ENCODE results near the gene PANK1. TPM values are rescaled to one million over a fixed set of nuclear protein-coding genes. Genes with fewer than 3 reads are reported as not detected.

Gene PANK1
- total RNA-seq, 2 experiments from 2014 or later, result 2.1 to 2.5 TPM

GRCh38 chr10:89576696-89577095 lies 68.3 kb downstream of the PANK1 start:
- CTCF ChIA-PET, result no interaction called here
- DNase-seq, result no peak
- intact Hi-C loops (cut with micrococcal nuclease), result no loop called here
- Mint-ChIP-seq H3K9me3 (no peaks in the 10 kb centered on the region), H3K27ac (no peak overlapping the region), H3K27me3 (no peaks in the 10 kb centered on the region), H3K4me1 (ENCODE audit: low read depth) (no peaks in the 10 kb centered on the region), H3K4me3 (no peak overlapping the region), H3K36me3 (no peaks in the 10 kb centered on the region)
- POLR2A ChIA-PET, result no interaction called here

GRCh38 chr10:89576022-89576421 lies 69.0 kb downstream of the PANK1 start:
- no peaks in the 10 kb centered on the region for H3K9me3 Mint-ChIP-seq
- intact Hi-C loops (cut with micrococcal nuclease), result no loop called here
- DNase-seq, result no peak
- CTCF ChIA-PET, result no interaction called here
- H3K27ac Mint-ChIP-seq, result no peak overlapping the region
- POLR2A ChIA-PET, result no interaction called here
- no peaks in the 10 kb centered on the region for H3K36me3 Mint-ChIP-seq
- no peak overlapping the region for H3K4me3 Mint-ChIP-seq
- no peaks in the 10 kb centered on the region for H3K27me3 Mint-ChIP-seq
- no peaks in the 10 kb centered on the region for H3K4me1 Mint-ChIP-seq (ENCODE audit: low read depth)

- H3K27me3 Mint-ChIP-seq, result no peaks in the 10 kb centered on the region
- intact Hi-C loops (cut with micrococcal nuclease), result no loop called here
- H3K4me3 Mint-ChIP-seq, result no peak overlapping the region
- no peak overlapping the region for H3K27ac Mint-ChIP-seq
- no peak for DNase-seq
- CTCF ChIA-PET, result no interaction called here
- no peaks in the 10 kb centered on the region for H3K9me3 Mint-ChIP-seq
- POLR2A ChIA-PET, result no interaction called here
- H3K36me3 Mint-ChIP-seq, result no peaks in the 10 kb centered on the region
- H3K4me1 Mint-ChIP-seq (ENCODE audit: low read depth), result no peaks in the 10 kb centered on the region
Measured at GRCh38 chr10:89575031-89575430, 70.0 kb downstream of the PANK1 start.

- no peaks in the 10 kb centered on the region for H3K4me1 Mint-ChIP-seq (ENCODE audit: low read depth)
- H3K27me3 Mint-ChIP-seq, result no peaks in the 10 kb centered on the region
- CTCF ChIA-PET, result no interaction called here
Measured at GRCh38 chr10:89574368-89574767, 70.7 kb downstream of the PANK1 start.

GRCh38 chr10:89567576-89568245 lies 77.3 kb downstream of the PANK1 start:
- Mint-ChIP-seq H3K4me3 (no peak overlapping the region), H3K36me3 (no peaks in the 10 kb centered on the region), H3K27me3 (peaks cover 6% of the 10 kb centered on the region), H3K27ac (no peak overlapping the region), H3K4me1 (ENCODE audit: low read depth) (no peaks in the 10 kb centered on the region), H3K9me3 (no peaks in the 10 kb centered on the region)
- intact Hi-C loops (cut with micrococcal nuclease), result no loop called here
- no peak for DNase-seq
- ChIA-PET POLR2A (no interaction called here), CTCF (interaction anchor here (0.5 to 1.5 kb wide), 3 partner anchors 150 to 319 kb away, joined by 3 read pairs; no protein-coding TSS in a partner anchor)

More at GRCh38 chr10:89574368-89574767, 70.7 kb downstream of the PANK1 start:
- no peak for DNase-seq
- POLR2A ChIA-PET, result no interaction called here
- no peak overlapping the region for H3K27ac Mint-ChIP-seq
- intact Hi-C loops (cut with micrococcal nuclease), result no loop called here
- H3K4me3 Mint-ChIP-seq, result no peak overlapping the region
- no peaks in the 10 kb centered on the region for H3K9me3 Mint-ChIP-seq
- H3K36me3 Mint-ChIP-seq, result no peaks in the 10 kb centered on the region

GRCh38 chr10:89566992-89567391 lies 78.0 kb downstream of the PANK1 start:
- Mint-ChIP-seq H3K36me3 (no peaks in the 10 kb centered on the region), H3K4me1 (ENCODE audit: low read depth) (no peaks in the 10 kb centered on the region), H3K27ac (no peak overlapping the region), H3K9me3 (no peaks in the 10 kb centered on the region), H3K4me3 (no peak overlapping the region), H3K27me3 (peaks cover 6% of the 10 kb centered on the region)
- POLR2A ChIA-PET, result no interaction called here
- intact Hi-C loops (cut with micrococcal nuclease), result no loop called here
- DNase-seq, result no peak
- CTCF ChIA-PET, result interaction anchor here (1.5 kb wide), 1 partner anchor 272 kb away, joined by 3 read pairs; no protein-coding TSS in a partner anchor

GRCh38 chr10:89566095-89566950 lies 78.7 kb downstream of the PANK1 start:
- no peaks in the 10 kb centered on the region for H3K36me3 Mint-ChIP-seq
- no peaks in the 10 kb centered on the region for H3K9me3 Mint-ChIP-seq
- intact Hi-C loops (cut with micrococcal nuclease), result no loop called here
- no peak overlapping the region for H3K4me3 Mint-ChIP-seq
- ChIA-PET CTCF (interaction anchor here (1.5 kb wide), 1 partner anchor 271 kb away, joined by 3 read pairs; no protein-coding TSS in a partner anchor), POLR2A (no interaction called here)
- no peaks in the 10 kb centered on the region for H3K4me1 Mint-ChIP-seq (ENCODE audit: low read depth)
- H3K27ac Mint-ChIP-seq, result no peak overlapping the region
- DNase-seq, result no peak
- H3K27me3 Mint-ChIP-seq, result peaks cover 6% of the 10 kb centered on the region

GRCh38 chr10:89565180-89565579 lies 79.9 kb downstream of the PANK1 start:
- Mint-ChIP-seq H3K27ac (no peak overlapping the region), H3K36me3 (no peaks in the 10 kb centered on the region), H3K4me1 (ENCODE audit: low read depth) (no peaks in the 10 kb centered on the region), H3K4me3 (no peak overlapping the region), H3K9me3 (no peaks in the 10 kb centered on the region), H3K27me3 (peaks cover 6% of the 10 kb centered on the region)
- intact Hi-C loops (cut with micrococcal nuclease), result no loop called here
- DNase-seq, result no peak
- CTCF ChIA-PET, result interaction anchor here (1.0 to 1.4 kb wide), 6 partner anchors 29 to 347 kb away, joined by 3 to 9 read pairs (median 4); partner anchors contain the start of gene IFIT2
- POLR2A ChIA-PET, result no interaction called here

GRCh38 chr10:89563861-89564478 lies 81.1 kb downstream of the PANK1 start:
- ChIA-PET POLR2A (no interaction called here), CTCF (interaction anchor here (0.9 to 2.0 kb wide), 8 partner anchors 9 to 346 kb away, joined by 3 to 10 read pairs (median 4); partner anchors contain the start of gene KIF20B)
- Mint-ChIP-seq H3K9me3 (no peaks in the 10 kb centered on the region), H3K27me3 (peaks cover 6% of the 10 kb centered on the region), H3K4me3 (no peak overlapping the region), H3K27ac (no peak overlapping the region), H3K4me1 (ENCODE audit: low read depth) (no peaks in the 10 kb centered on the region), H3K36me3 (no peaks in the 10 kb centered on the region)
- intact Hi-C loops (cut with micrococcal nuclease), result loop anchor here (1.0 to 5.0 kb wide), 3 partner anchors 138 to 717 kb away; no protein-coding TSS in a partner anchor
- no peak for DNase-seq

- Mint-ChIP-seq H3K4me1 (ENCODE audit: low read depth) (no peaks in the 10 kb centered on the region), H3K4me3 (no peak overlapping the region), H3K9me3 (no peaks in the 10 kb centered on the region), H3K36me3 (no peaks in the 10 kb centered on the region), H3K27me3 (peaks cover 10% of the 10 kb centered on the region), H3K27ac (no peak overlapping the region)
- DNase-seq, result no peak
- ChIA-PET CTCF (interaction anchor here (0.9 to 2.0 kb wide), 8 partner anchors 9 to 346 kb away, joined by 3 to 10 read pairs (median 5); partner anchors contain the start of genes KIF20B and LIPA), POLR2A (no interaction called here)
- intact Hi-C loops (cut with micrococcal nuclease), result loop anchor here (5.0 kb wide), 1 partner anchor 716 kb away; no protein-coding TSS in a partner anchor
Measured at GRCh38 chr10:89563311-89563710, 81.7 kb downstream of the PANK1 start.

- Mint-ChIP-seq H3K27ac (no peak overlapping the region), H3K4me3 (no peak overlapping the region), H3K27me3 (peaks cover 6% of the 10 kb centered on the region), H3K4me1 (ENCODE audit: low read depth) (no peaks in the 10 kb centered on the region), H3K9me3 (no peaks in the 10 kb centered on the region), H3K36me3 (no peaks in the 10 kb centered on the region)
- DNase-seq, result no peak
- intact Hi-C loops (cut with micrococcal nuclease), result loop anchor here (10.0 kb wide), 1 partner anchor 522 kb away; no protein-coding TSS in a partner anchor
- ChIA-PET CTCF (no interaction called here), POLR2A (no interaction called here)
Measured at GRCh38 chr10:89556600-89556999, 88.4 kb downstream of the PANK1 start.

Data from activated CD4-positive, alpha-beta memory T cell treated with anti-CD3 and anti-CD28 coated beads for 36 hours (primary cell).